Activated CD8-positive, alpha-beta T cell treated with anti-CD3 and anti-CD28 coated beads for 36 hours (primary cell): ENCODE results near the gene SYCN. TPM values are rescaled to one million over a fixed set of nuclear protein-coding genes. Genes with fewer than 3 reads are reported as not detected.

Source experiments
- ATAC-seq: fragments of 200-7000 bp; cut with Tn5 transposase; one replicate; pipeline ENCODE4 v1.10.0; 2021; ENCODE audit warnings: mild to moderate bottlenecking, moderate library complexity
- CTCF ChIA-PET: fragments of 350-600 bp; sonication (Branson Sonifier 250); formaldehyde crosslinking; loops from one replicate; lab custom pipeline; 2021; ENCODE audit warnings: antibody characterized with exemption; lab: Charles Lee
- POLR2A ChIA-PET: fragments of 350-600 bp; sonication (Branson Sonifier 250); formaldehyde crosslinking; loops from one replicate; lab custom pipeline; 2021; ENCODE audit warnings: antibody characterized with exemption; lab: Charles Lee
- DNase-seq: peaks from one replicate; pipeline ENCODE4 v3.0.0-alpha.2; 2020
- H3K27ac Mint-ChIP-seq: one replicate; pipeline ENCODE4 v1.8.0; 2021; ENCODE audit warnings: mild to moderate bottlenecking, mixed read lengths
- H3K27me3 Mint-ChIP-seq: one replicate; pipeline ENCODE4 v1.8.0; 2021; ENCODE audit warnings: mixed read lengths
- H3K36me3 Mint-ChIP-seq: one replicate; pipeline ENCODE4 v1.8.0; 2021; ENCODE audit warnings: low read depth, mixed read lengths
- H3K4me1 Mint-ChIP-seq: one replicate; pipeline ENCODE4 v1.8.0; 2021; ENCODE audit warnings: low read depth, mixed read lengths
- H3K4me3 Mint-ChIP-seq: one replicate; pipeline ENCODE4 v1.8.0; 2021; ENCODE audit warnings: mild to moderate bottlenecking, moderate library complexity, mixed read lengths
- H3K9me3 Mint-ChIP-seq: one replicate; pipeline ENCODE4 v1.8.0; 2021; ENCODE audit warnings: mixed read lengths
- CTCF ChIP-seq: fragments of 200-600 bp; IDR thresholded peaks from one replicate; pipeline ENCODE4 v1.8.0; 2022; ENCODE audit warnings: antibody characterized with exemption, mild to moderate bottlenecking
- intact Hi-C: fragments of 100-400 bp; cut with micrococcal nuclease; formaldehyde crosslinking; loops from one replicate; pipeline ENCODE4 v1.10.0; 2022
- total RNA-seq, 2 experiments: library from RNA; stranded (reverse); gene quantifications; one replicate each; pipeline ENCODE4 v1.2.3, GENCODE V29; 2021

Gene SYCN
- total RNA-seq, 2 experiments from 2014 or later = not detected

DNA sequence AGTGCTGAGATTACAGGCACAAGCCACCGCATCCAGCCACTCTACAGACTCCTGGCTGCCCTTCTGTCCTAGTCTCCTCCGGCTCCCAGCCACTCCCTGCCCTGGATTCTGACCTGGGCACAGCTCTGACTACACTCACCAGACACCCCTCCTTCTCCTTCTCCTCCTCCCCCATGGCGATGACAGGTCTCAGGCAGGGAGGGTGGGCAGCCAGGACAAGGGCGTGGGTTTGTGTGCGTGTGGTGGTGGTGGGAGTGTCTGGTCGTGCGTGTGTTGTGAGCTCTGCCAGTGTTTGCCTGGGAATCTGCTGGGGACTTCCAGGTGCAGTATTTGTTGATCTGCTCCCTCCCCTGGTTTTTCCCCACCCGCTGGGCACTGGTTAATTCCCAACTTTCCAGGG is 10.3 kb downstream of the SYCN start:
- Mint-ChIP-seq H3K27me3 (peaks cover 42% of the 10 kb centered on the region), H3K4me3 (no peak overlapping the region), H3K9me3 (no peaks in the 10 kb centered on the region), H3K36me3 (no peaks in the 10 kb centered on the region), H3K4me1 (peaks cover 19% of the 10 kb centered on the region), H3K27ac (no peak overlapping the region)
- DNase-seq (no peak), ATAC-seq (no peak)
- ChIA-PET POLR2A (no interaction called here), CTCF (interaction anchor here (1.4 to 1.7 kb wide), 2 partner anchors 18 to 72 kb away, joined by 4 to 5 read pairs; no protein-coding TSS in a partner anchor)
- no peak for TF ChIP-seq CTCF
- intact Hi-C loops = no loop called here

GRCh38 chr19:39192846-39193245 is 11.2 kb downstream of the SYCN start:
- no peak for DNase-seq
- Mint-ChIP-seq H3K27ac (no peak overlapping the region), H3K27me3 (peaks cover 35% of the 10 kb centered on the region), H3K4me1 (peaks cover 19% of the 10 kb centered on the region), H3K36me3 (no peaks in the 10 kb centered on the region), H3K4me3 (no peak overlapping the region), H3K9me3 (no peaks in the 10 kb centered on the region)
- ATAC-seq = no peak
- POLR2A ChIA-PET = no interaction called here
- intact Hi-C loops = no loop called here
- TF ChIP-seq CTCF = no peak
- CTCF ChIA-PET = interaction anchor here (1.7 kb wide), 1 partner anchor 71 kb away, joined by 5 read pairs; no protein-coding TSS in a partner anchor

- no peak overlapping the region for H3K4me3 Mint-ChIP-seq
- no peak overlapping the region for H3K27ac Mint-ChIP-seq
- intact Hi-C loops = no loop called here
- no peaks in the 10 kb centered on the region for H3K36me3 Mint-ChIP-seq
- H3K9me3 Mint-ChIP-seq = no peaks in the 10 kb centered on the region
- peaks cover 6% of the 10 kb centered on the region for H3K4me1 Mint-ChIP-seq
- peaks cover 21% of the 10 kb centered on the region for H3K27me3 Mint-ChIP-seq
- DNase-seq = no peak
- POLR2A ChIA-PET = no interaction called here
- ATAC-seq = no peak
- CTCF ChIA-PET = no interaction called here
- no peak for TF ChIP-seq CTCF
These were observed 13.3 kb downstream of the SYCN start for GRCh38 chr19:39190768-39191167.

- POLR2A ChIA-PET = no interaction called here
- no peaks in the 10 kb centered on the region for H3K36me3 Mint-ChIP-seq
- DNase-seq (no peak), ATAC-seq (no peak)
- H3K27me3 Mint-ChIP-seq = peaks cover 14% of the 10 kb centered on the region
- H3K9me3 Mint-ChIP-seq = no peaks in the 10 kb centered on the region
- H3K27ac Mint-ChIP-seq = no peak overlapping the region
- CTCF ChIA-PET = no interaction called here
- intact Hi-C loops = loop anchor here (5.0 kb wide), 1 partner anchor 67 kb away; no protein-coding TSS in a partner anchor
- H3K4me1 Mint-ChIP-seq = no peaks in the 10 kb centered on the region
- TF ChIP-seq CTCF = no peak
- H3K4me3 Mint-ChIP-seq = no peak overlapping the region
These were observed 15.1 kb downstream of the SYCN start for GRCh38 chr19:39188960-39189359.

- CTCF ChIA-PET = interaction anchor here (0.6 to 1.9 kb wide), 8 partner anchors 9 to 136 kb away, joined by 3 to 10 read pairs (median 6); partner anchors contain the start of gene NCCRP1
These were observed 16.5 kb downstream of the SYCN start for GRCh38 chr19:39187552-39187943.

More at GRCh38 chr19:39187552-39187943, 16.5 kb downstream of the SYCN start:
- H3K4me1 Mint-ChIP-seq = no peaks in the 10 kb centered on the region
- no peak overlapping the region for H3K27ac Mint-ChIP-seq
- ATAC-seq (no peak), DNase-seq (no peak)
- H3K27me3 Mint-ChIP-seq = peaks cover 11% of the 10 kb centered on the region
- intact Hi-C loops = loop anchor here (5.0 kb wide), 1 partner anchor 65 kb away; no protein-coding TSS in a partner anchor
- POLR2A ChIA-PET = interaction anchor here (0.6 kb wide), 1 partner anchor 180 kb away, joined by 3 read pairs; no protein-coding TSS in a partner anchor
- H3K9me3 Mint-ChIP-seq = no peaks in the 10 kb centered on the region
- H3K36me3 Mint-ChIP-seq = no peaks in the 10 kb centered on the region
- peak; percentile 56 for TF ChIP-seq CTCF
- no peak overlapping the region for H3K4me3 Mint-ChIP-seq
